GM19193 (cell line): ENCODE measurements around the gene LZTFL1.

ENCODE experiments used
- POLR2A ChIP-seq: IDR thresholded peaks from 4 replicates; pipeline ENCODE4 v1.6.1; 2011; ENCODE audit not compliant: insufficient read depth, insufficient read length; ENCODE audit errors: extremely low read depth

The LZTFL1 gene

DNA sequence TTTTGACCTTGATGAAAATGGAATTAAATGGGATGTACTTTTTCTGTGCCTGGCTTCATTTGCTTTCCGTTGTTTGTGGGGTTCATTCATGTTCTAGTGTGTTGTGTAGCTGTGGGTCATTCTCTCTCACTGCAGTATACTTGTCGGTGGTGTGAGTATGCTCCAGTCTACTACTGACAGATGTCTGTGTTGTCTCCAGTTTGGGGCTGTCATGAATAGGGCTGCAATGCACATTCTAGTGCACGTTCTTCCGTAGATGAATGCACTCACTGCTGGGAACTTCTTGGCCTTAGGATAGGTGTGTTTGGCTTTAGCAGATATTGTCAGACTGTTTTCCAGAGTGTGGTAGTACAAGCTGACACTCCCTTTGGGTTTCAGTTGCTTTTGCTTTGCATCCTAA, 43.9 kb downstream of the LZTFL1 start:
- no peak for TF ChIP-seq POLR2A

DNA sequence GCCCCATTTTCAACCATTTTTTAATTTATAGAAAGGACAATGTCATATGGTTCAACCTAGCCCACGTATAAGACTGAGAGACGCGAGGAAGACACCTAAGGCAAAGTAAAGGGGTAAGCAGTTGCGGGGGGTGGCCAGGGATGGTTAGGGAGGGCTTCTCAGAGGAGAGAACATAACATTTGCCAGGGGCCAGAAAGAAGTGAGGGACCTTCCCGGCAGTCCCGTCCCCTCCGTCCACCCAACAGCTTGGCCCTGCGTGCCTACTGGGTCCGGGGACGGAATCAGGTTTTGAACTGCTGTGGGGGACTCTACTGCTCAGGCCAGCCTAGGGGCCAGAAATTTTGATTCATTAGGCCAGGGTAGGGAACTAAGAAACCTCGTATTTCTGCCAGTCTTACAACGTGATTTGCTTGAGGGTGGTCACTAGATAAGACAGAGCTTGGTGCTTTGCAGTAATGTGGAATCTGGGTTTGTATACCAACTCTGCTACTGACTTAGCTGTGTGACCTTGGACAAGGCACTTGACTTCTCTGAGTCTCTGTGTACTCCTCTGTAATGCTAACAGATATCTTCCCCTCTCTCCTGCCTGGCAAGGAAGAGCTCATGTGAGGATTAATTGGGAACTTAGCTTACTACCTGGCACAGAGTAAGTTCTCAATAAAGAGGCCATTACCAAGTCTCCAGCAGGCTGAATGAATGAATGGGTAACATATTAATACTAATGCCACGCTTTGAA, 44.8 kb downstream of the LZTFL1 start:
- no peak for TF ChIP-seq POLR2A

DNA sequence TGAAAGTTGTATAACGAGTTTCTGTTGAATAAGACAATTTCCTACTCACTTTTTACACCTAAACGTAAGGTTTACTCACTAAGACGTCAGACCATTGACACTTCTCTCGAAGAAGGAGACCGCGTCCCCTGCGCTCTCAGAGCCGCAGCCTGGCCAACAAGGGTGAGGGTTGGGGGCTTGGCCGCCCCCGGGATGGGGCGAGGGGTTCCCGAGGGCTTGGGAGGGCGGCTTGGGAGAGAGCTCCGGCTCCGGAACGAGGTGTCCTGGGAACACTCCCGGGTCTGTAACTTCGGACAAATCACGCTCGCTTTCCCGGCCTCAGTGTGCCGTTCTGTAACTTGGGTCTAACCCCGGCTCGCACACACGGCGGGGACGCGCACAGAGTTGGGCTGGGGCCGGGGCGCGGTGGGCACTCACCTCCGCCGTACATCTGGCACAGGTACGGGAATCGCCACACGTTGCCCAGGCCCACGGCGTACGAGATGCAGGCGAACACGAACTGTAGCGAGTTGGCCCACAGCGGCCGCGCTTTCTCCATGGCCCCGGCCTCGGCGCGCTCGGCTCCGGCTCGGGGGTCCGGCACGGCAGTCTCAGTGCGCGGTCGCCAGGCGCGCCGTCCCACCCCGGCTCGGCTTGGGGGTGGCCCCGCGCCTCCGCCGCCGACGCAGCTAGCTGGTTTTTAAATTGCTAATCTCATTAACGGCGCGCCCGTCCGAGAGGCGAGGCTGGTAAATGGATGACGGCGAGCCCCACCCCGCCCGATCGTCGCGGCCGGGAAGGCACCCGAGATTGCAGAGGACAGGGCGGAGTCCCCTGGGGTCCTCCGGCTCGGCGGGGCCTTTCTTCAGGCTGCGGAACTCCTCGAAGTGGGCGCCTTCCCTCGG, 45.8 kb downstream of the LZTFL1 start, which contains the start of gene SLC6A20:
Gene SLC6A20, minus strand, starts transcription at position 655 of the 884 bp plus-strand sequence. Its CDS starts 117 bp downstream, at position 538.
- TF ChIP-seq POLR2A: no peak

DNA sequence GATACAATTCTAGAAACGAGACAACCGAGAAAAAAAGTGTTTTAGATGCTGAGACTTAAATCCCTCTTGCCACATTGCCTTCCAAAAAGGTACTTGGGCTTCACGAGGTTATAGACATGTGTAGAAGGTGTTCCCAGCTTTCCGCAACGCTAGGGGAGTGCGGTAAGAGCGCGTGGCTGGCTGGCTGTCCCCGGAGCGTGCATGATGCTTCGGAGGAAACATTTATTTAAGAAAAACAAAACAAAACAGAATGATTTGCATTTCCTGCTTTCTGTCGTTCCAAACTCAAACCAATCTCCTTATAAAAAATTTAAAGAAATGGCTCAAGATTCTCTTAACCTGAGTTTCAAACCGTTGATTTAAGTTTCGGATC, 46.4 kb downstream of the LZTFL1 start:
- no peak for TF ChIP-seq POLR2A

DNA sequence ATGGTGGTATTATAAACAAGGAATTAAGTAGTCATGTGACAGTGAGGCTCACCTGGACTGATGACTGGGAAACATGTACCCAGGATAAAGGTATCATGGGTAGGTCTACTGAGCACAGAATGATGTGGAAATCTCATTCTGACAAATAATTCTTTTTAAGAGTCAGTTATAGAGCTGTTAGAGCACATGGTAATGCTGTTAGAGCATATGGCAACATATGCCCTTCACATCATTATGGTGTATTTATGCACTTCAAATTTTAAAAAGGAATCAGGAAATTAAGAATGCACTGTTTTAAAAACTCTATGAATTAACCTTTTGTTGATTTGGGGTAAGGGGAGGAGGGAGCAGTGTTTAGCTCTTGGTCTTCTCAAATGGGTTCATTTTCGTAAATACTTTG, 47.3 kb downstream of the LZTFL1 start:
- TF ChIP-seq POLR2A: no peak

DNA sequence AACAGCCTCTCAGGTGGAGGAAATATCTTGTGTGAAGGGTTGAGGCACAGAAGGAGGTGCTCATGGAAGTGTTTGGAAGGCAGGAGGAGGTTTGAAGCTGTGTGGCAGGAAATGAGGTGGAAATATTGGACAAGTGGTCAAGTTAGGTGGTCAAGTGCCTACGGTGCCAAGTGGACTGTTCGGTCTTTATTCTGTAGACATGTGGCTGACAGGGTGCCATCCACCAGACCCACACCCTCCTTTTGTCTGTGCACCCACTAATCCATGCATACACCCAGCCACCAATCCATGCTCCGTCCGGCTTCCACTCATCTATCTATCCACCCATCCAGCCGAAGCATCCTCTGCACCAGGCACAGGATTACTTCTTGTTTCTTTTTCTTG, 47.8 kb downstream of the LZTFL1 start:
- TF ChIP-seq POLR2A: no peak

DNA sequence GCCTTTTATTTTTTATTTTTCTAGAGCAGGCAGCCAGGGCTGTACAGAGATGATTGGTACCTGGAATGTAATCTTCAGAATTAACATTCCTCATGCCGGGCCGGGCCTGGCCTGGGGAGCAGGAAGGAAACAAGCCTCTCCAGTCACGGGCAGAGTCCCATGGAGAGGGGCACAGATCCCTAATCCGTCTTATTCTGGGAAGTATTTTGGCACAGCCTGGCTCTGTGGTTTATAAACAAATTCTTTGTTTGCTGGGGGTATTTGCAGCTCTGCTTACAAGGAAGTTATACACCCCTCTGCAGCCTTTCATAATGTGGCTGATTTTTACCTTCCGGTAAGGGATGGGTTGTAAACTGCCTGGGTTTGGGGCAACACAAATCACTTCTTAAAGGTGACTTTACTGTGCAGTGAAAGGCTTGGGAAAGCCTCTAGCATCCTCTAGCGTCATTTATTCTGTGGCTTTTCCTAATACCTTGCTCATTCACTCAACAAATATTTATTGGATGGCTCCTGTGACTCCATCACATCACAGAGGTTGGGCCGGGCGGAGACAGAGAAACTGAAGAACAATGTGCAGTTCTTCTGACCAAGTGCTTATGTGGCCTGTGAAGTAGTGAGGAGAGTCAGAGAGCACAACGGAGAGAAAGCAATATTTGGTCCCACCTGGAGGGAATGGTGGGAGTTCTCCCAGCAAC, 48.3 kb downstream of the LZTFL1 start:
- TF ChIP-seq POLR2A: no peak

DNA sequence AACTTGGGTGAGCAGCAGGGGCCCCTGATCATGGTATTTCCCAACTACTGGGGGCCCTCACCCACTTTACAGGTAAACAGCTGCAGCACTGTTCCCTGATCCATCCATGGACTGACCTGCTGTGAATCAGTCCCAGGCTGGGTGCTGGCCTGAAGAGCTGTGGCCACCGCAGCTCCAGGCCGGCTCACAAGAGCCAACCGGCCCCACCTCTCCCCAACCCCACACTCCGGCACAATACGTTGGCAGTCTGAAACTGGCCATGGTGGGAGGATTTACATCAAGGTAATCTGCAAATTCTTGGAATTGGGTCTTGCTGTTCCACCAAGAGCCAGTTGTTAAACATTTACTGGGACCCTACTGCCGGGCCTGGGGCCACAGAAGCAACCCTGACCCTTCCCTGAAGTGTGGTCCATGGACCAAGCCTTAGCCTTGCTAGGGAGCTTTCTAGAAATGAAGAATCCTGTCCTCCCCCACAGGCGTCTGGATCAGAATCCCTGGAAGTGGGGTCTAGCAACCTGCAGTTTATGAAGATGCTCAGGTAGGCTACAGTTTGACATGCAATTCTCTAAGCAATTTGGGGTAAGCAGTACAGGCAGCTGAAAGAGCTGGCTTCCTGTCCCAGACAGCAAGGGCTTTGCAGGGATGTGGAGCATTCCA, 49.3 kb downstream of the LZTFL1 start:
- TF ChIP-seq POLR2A: no peak

DNA sequence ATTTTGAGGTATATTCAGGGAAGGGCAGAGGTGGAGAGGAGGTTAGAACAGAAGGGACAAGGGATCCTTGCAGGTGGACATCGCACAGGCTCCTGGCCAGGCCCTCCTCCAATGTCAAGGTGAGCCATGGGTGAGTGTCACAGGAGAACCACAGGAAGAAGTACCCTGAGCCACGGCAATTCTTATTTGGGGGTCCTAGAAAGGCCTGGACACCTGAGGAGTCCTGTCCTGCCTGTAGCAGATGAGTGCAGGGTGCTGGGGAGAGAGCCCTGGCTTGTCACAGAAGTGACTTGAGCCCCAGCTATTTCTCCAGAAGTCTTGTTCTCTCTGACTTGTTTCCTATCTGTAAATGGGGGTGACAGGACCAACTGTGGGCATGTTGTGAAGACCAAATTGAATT, 49.9 kb downstream of the LZTFL1 start:
- TF ChIP-seq POLR2A: no peak

DNA sequence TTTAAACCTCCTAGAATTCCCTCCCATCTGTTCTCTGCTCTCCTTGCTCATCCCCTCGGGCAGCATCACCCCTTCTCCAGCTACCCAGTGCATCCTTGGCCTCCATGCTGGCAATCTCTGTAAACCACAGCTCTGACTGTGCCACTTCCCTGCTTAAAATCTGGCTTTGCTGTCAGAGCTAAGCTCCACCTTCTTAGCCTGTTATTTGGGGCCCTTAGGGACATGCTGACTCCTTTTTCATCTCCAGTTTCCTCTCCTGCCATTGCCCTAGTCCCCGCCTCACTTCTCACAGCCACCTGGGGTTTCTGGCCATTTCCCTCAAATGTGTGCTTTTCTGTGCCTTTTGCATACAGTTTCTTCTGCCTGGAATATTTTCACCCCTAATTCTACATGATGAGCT, 51.3 kb downstream of the LZTFL1 start:
- TF ChIP-seq POLR2A: no peak

DNA sequence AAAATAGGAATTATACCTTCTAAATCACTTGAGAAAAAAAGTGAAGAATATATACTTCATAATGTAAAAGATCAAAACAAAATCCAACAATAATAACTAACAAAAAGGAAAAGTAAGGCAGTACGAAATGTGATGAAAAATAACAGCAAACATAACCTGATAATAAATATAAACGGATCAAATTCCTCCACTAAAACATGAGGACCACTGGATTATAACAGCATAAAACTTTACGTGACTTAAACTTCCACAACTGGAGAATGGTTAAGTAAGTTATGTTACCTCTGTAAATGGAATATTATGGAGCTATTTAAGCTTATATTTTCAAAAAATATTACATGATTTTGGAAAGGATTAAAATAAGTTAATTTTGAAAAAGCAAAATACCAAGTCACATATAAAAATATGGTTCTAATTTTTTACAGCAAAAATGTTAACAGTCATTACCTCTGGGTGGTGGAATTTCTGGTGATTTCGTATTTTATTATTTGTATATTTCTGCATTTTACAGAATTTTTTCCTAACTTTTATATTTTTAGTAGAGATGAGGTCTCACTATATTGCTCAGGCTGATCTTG, 52.6 kb downstream of the LZTFL1 start:
- no peak for TF ChIP-seq POLR2A

DNA sequence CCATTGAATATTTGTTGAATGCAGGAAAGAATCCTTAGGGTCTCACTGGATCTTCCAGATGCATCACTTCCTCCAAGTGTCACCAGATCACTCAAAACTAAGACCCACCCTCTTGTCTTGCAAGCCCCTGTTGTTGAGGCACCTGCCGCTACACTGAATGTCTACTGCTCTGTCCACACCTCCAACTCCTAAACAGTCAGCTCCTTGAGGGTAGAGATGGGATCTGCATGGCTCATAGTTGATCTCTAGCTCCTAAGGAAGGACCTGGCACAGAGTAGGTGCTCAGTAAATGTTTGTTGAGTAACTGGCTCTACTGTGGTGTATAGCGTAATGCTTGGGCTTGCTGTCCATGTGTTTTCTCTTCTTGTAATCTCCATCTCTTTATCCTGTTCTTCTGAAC, 54.4 kb downstream of the LZTFL1 start:
- TF ChIP-seq POLR2A: no peak

DNA sequence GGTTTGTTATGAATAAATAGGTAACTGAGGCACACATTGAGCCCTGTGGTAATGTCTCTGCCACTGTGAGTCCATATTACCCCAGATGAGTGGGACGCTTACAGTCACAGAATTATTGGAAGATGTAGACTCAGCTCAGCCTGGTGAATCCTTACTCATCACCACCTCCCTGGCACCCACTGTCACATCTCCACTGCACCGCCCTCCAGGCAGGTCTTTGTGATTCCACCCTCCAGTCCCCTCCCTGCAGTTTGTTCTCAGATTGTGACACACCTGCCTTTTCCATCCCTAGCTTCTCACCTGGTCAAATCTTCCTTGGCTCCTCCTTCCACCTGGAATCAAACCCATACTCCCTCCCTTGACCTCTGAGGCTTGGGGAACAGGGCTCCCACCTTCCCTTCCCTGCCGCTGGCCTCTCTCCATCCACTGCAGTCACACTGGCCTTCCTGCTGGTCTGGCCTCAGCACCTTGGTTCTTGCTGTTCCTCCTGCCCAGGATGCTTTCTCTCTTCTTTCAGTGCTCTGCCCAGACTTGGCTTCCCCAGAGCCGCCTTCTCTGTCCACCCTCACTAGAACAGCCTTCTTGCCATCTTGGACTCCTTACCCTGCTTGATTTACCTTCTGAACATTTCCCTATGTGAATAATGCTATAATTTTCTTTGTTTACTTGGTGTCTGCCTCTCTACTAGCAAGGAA, 55.0 kb downstream of the LZTFL1 start:
- no peak for TF ChIP-seq POLR2A

DNA sequence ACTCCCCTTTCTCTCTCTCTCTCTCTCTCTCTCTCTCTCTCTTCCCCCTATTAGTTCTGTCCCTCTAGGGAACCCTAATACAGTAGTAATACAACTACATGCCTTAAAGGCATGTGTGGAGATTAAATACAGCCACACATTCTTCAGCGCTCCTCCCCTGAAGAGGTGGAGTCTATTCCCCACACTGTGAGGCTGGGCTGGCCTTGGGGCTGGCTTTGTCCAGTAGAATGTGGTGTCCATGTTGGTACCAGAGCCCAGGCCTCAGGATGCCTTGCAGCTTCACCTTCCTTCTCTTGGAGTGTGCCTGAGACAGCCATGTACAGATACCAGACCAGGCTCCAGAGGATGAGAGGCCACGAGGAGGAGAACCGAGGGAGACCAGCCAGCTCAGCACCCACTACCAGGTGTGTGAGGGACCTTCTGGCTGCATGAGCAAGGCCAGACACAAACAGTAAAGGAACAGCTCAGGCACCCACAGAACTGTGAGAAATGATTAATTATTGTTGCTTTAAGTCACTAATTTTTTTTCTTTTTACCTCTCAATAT, 56.2 kb downstream of the LZTFL1 start:
- TF ChIP-seq POLR2A: no peak

DNA sequence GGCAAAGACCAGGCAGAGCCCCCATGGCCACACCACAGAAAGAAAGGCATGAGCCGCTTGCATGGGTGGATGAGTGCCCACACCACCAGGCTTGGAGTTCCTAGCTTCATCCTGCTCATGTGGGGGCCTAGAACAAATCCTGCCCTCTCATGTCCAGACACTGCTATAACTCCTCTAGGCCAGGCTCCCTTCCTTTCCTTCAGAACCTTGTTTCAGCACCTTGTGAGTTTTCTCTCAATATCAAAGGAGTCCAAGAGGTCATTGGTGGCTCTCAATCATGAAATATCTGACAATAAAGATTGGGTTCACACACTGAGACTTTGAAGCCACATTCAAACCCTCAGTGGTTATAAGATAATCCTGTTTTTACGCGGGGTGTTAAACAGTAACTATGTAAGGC, 58.3 kb downstream of the LZTFL1 start:
- TF ChIP-seq POLR2A: no peak

DNA sequence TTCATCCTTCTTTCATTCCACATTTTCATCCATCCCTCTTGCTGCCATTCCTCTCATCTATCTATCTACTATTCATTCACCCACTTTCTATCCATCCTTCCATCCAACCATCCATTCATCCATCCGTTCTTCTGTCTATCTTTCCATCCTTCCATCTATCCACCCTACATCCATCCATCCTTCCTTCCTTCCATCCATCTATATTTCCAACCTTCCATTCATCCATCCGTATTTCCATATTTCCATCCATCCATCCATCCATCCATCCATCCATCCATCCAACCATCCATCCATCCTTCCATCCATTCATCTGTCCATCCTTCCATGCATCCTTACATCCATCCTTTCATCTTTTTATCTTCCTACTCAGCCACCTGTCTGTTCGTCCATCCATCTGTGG, 59.5 kb downstream of the LZTFL1 start:
- TF ChIP-seq POLR2A: no peak
